Lung (tissue), 12 donors: Measurements from ENCODE around the gene MAST4. TPM values are rescaled to one million over a fixed set of nuclear protein-coding genes. Genes with fewer than 3 reads are reported as not detected.
A peak's percentile ranks its signal among the peaks of the same experiment; 100 is the strongest.

Experiments
- ATAC-seq: fragments of 200-7000 bp; cut with Tn5 transposase; one replicate; pipeline ENCODE4 v1.9.1; 2020; ENCODE audit warnings: moderate number of reproducible peaks; ENCODE audit not compliant: insufficient read depth, low FRiP score
- DNase-seq, 3 donors: peaks; one replicate each; pipeline ENCODE4 v3.0.0-alpha.2; 2013 to 2017
- H3K27ac ChIP-seq, 2 donors: one replicate each; pipeline ENCODE4 v1.5.1; 2013; ENCODE audit warnings: mild to moderate bottlenecking in 2 of 2, moderate library complexity in 2 of 2, control low read depth in 1 of 2, inconsistent platforms in 1 of 2, low read depth in 1 of 2, low read length in 1 of 2
- H3K27me3 ChIP-seq, 3 donors: one replicate each; pipeline ENCODE4 v1.5.1; 2013; ENCODE audit warnings: low read length in 2 of 3; ENCODE audit not compliant: control insufficient read depth in 3 of 3, insufficient read depth in 3 of 3
- H3K36me3 ChIP-seq, 4 donors: one replicate each; pipeline ENCODE4 v1.5.1; 2013; ENCODE audit warnings: low read length in 4 of 4, mild to moderate bottlenecking in 1 of 4, moderate library complexity in 1 of 4; ENCODE audit not compliant: control insufficient read depth in 4 of 4, insufficient read depth in 4 of 4
- H3K4me1 ChIP-seq, 5 donors: one replicate each; pipeline ENCODE4 v1.5.1; 2013; ENCODE audit warnings: low read length in 5 of 5, mild to moderate bottlenecking in 2 of 5, moderate library complexity in 1 of 5; ENCODE audit not compliant: control insufficient read depth in 5 of 5, insufficient read depth in 5 of 5
- H3K4me3 ChIP-seq: one replicate; pipeline ENCODE4 v1.5.1; 2013; ENCODE audit warnings: mild to moderate bottlenecking, control low read depth, moderate library complexity
- H3K9ac ChIP-seq, 2 donors: one replicate each; pipeline ENCODE4 v1.5.1; 2013; ENCODE audit warnings: low read length in 2 of 2, control low read depth in 1 of 2; ENCODE audit not compliant: insufficient read depth in 1 of 2
- H3K9me3 ChIP-seq, 4 donors: one replicate each; pipeline ENCODE4 v1.5.1; 2013; ENCODE audit warnings: low read length in 3 of 4, mild to moderate bottlenecking in 1 of 4, moderate library complexity in 1 of 4; ENCODE audit not compliant: control insufficient read depth in 4 of 4, insufficient read depth in 3 of 4
- WGBS, 2 donors: extraction: QIAGEN DNeasy Blood & Tissue Kit; methylation state at CpG; one replicate each; pipeline ENCODE4 v1.1.7; 2013; 5-methylcytosine and 5-hydroxymethylcytosine counted together
- polyA plus RNA-seq, 2 donors: library from polyadenylated mRNA; stranded (reverse); fragments of 200-250 nt; gene quantifications; one replicate each; pipeline ENCODE4 v1.2.1, GENCODE V29; 2013
- total RNA-seq, 2 donors: library from RNA; depleted of rRNA in 1 of 2; stranded (reverse); fragments of >200 nt in 1 of 2; gene quantifications; one replicate each; pipeline ENCODE4 v1.2.1, GENCODE V29; 2014 to 2021
- TF ChIP-seq, protein P1 (sequence below): IDR thresholded peaks from 2 replicates; pipeline ENCODE4 v1.5.1; 2012; ENCODE audit warnings: mild to moderate bottlenecking; ENCODE audit errors: control extremely low read depth, extremely low read depth
- donor health status: control.
- donor health status: control.
- donor health status: Bipolar disorder and iron deficiency.
- donor health status: healthy.
- donor health status: DM: yes; HTN: yes; CAD: no.

The MAST4 gene
- total and polyA plus RNA-seq, 4 donors, result 13.9 to 153 (median 46.2) TPM

DNA sequence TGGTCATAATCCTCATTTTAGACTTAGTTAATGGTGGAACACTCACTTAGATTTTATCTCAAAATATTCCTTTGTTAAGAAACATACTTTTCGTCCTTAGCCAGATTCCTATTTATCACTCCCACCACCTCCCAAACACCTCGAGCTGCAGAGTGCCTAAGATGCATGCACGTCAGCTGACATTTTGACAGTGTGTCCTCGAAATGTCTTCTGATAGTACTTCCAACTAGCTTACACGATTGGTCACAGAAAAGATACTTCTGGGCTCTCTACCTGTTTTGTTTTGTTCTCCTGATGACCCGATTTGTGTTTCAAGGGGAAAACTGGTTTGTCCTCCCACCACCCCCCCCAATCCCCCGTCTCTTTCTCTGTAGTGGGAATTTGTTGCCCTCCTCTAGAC, 230.1 kb downstream of the MAST4 start:
- ATAC-seq (no peak), DNase-seq (no peak)
- Histone ChIP-seq H3K9me3 (no peaks in the 10 kb centered on the region), H3K4me3 (no peak overlapping the region), H3K27ac (peak overlapping the region in 1 of 2 donors; percentile 91), H3K36me3 (no peaks in the 10 kb centered on the region), H3K9ac (no peak overlapping the region), H3K4me1 (peaks cover 3 to 26% (median 9%) of the 10 kb centered on the region in 5 donors), H3K27me3 (no peaks in the 10 kb centered on the region)
- 87 to 92% methylated on average over 7 of the region's 7 CpGs for WGBS, 2 donors
- TF ChIP-seq, protein P1, sequence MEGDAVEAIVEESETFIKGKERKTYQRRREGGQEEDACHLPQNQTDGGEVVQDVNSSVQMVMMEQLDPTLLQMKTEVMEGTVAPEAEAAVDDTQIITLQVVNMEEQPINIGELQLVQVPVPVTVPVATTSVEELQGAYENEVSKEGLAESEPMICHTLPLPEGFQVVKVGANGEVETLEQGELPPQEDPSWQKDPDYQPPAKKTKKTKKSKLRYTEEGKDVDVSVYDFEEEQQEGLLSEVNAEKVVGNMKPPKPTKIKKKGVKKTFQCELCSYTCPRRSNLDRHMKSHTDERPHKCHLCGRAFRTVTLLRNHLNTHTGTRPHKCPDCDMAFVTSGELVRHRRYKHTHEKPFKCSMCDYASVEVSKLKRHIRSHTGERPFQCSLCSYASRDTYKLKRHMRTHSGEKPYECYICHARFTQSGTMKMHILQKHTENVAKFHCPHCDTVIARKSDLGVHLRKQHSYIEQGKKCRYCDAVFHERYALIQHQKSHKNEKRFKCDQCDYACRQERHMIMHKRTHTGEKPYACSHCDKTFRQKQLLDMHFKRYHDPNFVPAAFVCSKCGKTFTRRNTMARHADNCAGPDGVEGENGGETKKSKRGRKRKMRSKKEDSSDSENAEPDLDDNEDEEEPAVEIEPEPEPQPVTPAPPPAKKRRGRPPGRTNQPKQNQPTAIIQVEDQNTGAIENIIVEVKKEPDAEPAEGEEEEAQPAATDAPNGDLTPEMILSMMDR, result no peak

DNA sequence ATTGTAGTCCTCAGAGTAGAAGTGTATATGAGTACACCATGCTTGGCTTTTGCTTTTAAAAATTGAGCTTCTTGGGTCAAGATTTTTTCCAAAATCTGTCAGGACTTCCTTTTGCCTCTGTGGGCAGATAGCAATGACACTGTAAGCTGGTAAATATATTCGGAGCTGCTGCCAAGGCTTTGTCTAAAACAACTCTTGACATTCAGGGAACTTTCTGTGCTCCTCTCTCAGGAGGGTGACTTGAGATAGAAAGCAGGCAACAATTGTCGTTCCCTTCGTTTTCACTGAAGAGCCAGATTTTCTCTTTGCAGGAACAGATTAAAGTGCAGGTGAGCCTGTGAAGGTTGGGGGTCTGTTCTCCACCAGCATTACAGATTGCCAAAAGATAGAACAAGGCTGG, 230.5 kb downstream of the MAST4 start:
- Histone ChIP-seq H3K36me3 (no peaks in the 10 kb centered on the region), H3K27me3 (no peaks in the 10 kb centered on the region), H3K9ac (no peak overlapping the region), H3K27ac (peak overlapping the region in 1 of 2 donors; percentile 91), H3K4me3 (no peak overlapping the region), H3K9me3 (no peaks in the 10 kb centered on the region), H3K4me1 (peaks cover 3 to 29% (median 10%) of the 10 kb centered on the region in 5 donors)
- ATAC-seq (no peak), DNase-seq (no peak)
- WGBS, 2 donors, result 69% methylated on average over 3 of the region's 3 CpGs
- TF ChIP-seq, protein P1, result no peak

DNA sequence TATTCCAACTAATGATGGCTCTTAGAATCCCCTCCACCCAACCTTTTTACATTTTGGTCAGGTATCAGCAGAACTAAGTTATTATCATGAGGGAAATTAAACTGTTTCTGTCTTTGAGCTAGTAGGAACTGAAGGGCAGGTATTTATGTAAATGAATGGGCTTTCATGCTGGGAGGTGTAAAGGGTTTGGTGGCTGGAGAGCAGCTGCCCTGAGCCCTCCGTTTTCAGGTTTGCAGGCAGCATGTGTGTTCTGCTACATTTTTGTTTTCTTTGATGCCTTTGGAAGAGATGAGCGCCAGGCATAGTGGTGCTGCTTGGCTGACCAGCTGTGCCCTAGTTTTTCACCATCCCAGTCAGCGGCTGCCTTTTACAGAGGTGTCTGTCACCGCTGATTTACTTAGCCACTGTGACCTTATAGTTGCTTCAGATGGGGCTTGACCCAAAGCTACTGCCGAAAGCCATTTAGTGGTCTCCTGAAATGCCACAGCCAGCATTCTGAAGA, 231.9 kb downstream of the MAST4 start:
- ATAC-seq, result no peak
- no peaks in the 10 kb centered on the region for H3K9me3 ChIP-seq
- H3K36me3 ChIP-seq, result no peaks in the 10 kb centered on the region
- TF ChIP-seq, protein P1, result no peak
- H3K27ac ChIP-seq, result peak overlapping the region in 1 of 2 donors; percentile 90
- no peak overlapping the region for H3K4me3 ChIP-seq
- peak overlapping the region in 1 of 2 donors; percentile 93 for H3K9ac ChIP-seq
- DNase-seq, result no peak
- peaks cover 3 to 33% (median 17%) of the 10 kb centered on the region in 5 donors for H3K4me1 ChIP-seq
- no peaks in the 10 kb centered on the region for H3K27me3 ChIP-seq
- 47 to 53% methylated on average over 5 of the region's 5 CpGs for WGBS, 2 donors
